Hematopoietic multipotent progenitor cell treated with erythropoietin and hydrocortisone succinate and interleukin-3 and kit ligand, for 4 days (in vitro differentiated cells): ENCODE results near the gene ROR1.
A peak's percentile ranks its signal among the peaks of the same experiment; 100 is the strongest.

ENCODE experiments used
- DNase-seq: peaks from one replicate; pipeline ENCODE4 v3.0.0-alpha.2; 2015

The ROR1 gene

DNA sequence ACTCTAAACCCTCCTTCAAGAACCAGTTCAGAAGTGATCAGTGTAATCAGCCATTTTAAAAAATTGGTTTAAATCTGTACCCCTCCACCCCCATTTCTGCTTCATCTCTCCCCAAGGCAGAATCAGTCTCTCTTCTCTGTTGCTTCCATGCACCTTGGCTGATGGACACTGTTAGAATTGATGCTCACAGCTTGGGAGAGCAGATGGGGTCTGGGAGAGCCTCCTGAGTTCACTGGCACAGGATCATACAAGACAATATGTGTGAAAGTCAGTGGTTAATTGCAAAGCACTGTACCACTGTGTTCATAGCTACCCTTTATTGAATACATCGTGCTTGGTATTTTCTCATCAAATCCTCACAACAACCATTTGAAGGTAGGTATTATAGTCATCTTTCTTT is 140.9 kb downstream of the ROR1 start:
- DNase-seq: no peak

DNA sequence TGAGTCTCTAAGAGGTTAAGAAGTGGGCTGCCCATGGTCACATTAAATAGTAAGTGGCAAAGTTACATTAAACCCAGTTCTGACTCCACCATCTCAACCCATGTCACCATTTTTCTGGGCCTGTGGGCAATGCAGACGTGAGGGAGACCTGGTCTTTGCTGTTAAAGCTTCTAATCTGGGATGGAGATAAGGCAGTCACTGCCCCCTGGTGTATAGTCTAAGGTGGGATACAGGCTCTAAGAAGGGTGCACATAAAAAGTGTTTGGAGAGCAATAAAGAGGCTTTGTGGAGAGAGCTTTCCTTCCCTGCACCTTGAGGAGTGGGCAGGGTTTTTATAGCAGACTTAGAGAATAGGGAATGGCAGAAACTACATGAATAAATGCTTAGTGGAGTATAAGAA is 141.3 kb downstream of the ROR1 start:
- peak; percentile 40 for DNase-seq

DNA sequence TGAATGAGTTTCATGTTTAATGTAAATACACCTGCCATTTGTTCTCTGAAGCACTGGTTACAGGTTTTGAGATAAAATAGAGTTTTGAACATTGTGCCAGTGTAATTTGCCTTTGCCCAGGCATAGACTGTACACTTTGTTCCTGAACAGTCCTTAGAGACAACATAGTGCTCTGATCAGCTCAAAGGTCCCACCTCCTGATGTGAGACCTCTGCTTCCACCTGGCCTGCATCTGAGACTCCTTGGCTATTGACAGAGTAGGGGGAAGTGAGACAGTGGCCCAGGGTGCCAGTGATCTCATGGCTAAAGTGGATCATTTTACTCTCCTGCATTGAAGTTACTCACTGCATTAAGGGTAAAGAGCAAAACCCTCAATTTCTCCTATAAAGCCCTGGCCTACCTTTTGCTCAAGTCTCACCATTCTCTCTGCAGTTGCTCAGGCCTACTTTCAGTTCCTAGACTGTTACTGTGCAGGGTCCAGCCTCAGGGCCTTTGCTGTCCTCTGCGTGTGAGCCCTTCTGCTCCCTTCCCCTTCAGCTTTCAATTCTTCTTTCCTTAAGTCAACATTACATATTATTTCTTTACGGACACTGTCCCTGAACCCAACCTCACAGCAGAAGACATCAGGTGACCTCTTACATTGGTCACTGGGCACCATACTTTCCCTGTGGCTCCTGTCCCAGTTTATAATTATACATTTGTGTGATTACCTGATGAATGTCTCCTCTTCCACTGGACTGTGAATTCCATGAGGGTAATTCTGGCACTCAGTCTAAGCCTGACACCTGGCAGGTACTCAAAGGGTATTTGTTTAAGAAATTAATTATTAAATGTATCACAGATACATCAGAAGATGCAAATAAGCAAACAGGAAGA is 142.9 kb downstream of the ROR1 start:
- DNase-seq: no peak

DNA sequence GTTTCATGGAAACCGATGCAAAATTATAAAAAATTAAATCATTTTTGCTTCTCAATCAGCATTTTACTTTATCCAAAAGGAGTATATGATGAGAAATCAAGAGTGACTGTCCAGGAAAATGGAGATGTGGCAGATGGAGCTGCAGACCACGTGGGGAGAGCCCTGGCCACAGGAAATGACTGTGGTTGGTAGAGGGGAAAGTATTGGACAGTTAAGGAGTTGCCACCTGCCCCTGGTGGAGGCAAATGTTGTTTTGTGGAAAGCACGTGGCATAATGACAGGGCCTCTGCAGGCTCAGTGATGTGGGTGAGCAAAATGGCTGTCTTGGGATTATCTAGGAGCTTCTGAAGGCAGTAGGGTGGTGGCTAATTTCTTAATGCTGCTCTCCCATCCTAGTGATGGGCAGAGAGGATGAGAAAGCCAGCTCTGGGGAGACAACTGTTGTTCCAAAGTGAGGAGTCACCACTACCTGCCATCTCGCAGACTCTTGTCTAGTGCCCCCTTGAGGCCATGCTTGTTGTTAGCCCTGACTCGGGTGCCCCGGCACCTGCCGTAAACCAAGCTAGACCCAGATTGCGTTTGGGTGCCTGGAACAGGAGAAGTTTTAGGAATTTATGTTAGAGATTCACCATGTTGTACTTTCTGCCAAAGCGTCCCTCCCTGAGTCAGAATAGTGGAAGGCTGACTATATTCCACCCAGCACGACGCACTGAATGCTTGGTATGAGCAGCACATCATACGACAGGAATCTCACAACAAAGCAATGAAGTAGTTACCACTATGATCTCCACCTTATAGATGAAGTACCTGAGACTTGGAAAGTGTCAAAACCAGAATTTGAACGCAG is 144.0 kb downstream of the ROR1 start:
- peak; percentile 37 for DNase-seq

DNA sequence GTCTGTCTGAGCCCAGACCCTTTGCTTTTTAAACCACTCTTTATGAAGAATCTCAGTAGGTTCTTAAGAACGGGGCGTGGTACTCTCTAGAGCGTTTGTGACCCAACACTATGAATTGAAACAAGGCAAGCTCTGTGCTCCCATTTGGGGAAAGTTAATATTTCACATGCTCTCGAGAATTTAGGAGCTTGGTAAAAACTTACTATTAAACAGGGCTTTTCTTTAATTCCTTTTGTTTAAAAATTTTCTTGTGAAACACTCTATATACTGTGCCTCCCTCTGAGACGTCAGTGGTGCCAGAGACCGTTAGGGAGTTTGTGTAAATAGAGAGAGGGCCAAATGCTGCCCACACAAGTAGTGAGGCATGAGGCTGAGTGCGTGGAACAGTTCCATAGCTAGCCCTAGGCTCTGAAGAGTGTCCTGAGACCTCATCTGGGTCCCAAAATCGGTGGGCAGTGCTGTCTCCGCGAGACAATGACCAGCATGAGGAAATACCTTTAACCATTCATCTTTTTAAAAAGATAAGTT is 144.7 kb downstream of the ROR1 start:
- no peak for DNase-seq

DNA sequence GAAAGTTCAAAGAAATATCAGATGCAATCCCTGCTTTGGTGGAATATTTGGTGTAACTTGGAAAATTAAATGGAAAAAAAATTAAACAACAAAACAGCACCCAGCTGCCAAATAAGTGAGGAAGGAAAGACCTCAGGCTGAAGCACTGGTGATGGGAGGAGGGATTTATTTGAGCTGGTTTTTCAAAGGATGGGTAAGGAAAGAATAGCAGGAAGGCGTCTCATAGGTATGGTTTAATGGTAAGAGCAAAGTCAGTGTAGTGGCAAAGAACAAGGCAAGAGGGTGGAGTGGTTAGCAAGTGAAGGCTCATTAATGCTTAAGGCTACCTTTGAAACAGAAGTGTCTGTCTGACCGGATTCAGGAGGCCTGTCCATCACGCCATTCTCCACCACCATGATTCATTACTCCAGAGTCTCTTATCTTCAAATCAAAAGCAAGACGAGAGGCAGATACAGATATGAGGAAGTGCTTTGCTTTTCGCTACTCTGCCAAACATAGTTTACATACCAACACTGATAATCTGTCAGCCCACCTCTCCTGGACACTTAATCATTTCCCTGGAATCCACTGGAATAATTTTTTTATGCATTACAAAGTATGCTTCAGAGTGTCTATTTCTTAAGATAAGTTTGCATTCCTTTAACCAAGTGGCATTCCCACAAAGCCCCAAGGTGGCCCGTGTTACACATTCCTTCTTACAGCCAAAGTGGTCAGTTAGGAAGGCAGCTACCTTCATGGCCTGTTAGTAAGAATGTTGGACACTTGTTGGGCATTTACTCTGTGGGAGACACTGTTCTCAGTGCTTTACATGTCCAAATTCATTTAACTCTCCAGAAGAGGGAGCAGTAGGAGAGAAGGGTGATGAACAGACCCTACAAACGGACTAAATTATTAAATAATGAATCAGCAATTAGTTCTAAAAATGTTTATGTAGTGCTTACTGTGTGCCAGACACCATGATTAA is 146.6 kb downstream of the ROR1 start:
- DNase-seq: peak; percentile 59

DNA sequence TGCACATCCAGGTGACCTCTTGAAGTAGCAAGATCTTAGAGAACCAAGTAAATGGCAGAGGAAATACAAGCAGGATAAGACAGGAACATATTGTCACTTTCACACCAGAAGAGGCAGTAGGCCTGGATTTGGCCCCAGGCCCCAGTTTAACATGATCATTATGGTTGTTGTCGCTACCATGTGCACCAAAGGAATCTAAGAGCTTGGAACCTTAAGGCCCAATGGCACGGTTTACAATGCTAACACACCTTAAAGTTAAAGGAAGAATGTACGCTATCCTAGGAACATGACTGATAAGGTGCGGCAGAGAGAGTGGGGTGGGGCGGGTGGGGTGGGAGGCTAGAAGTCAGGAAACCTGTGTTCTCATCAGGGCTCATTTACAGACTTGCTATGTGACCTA is 147.5 kb downstream of the ROR1 start:
- DNase-seq: no peak

DNA sequence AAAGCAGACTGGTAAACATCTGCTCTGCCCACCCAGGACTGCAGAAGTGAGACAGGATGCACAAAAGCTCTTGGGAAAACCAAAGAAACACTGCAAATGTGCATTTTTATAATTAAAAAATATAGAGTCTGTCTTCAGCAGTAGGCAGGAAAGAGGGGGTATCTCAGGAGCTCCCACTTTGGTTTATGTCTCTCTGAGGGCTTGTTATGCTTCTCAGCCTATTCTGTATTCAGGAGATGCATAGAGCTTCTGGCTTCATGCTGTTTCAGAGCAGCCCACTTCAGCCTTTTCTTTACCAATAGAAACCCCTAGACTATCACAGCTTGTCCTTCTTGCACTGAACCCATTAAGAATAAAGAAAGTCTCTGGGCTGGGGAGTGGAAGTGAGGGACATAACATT is 148.0 kb downstream of the ROR1 start:
- no peak for DNase-seq

DNA sequence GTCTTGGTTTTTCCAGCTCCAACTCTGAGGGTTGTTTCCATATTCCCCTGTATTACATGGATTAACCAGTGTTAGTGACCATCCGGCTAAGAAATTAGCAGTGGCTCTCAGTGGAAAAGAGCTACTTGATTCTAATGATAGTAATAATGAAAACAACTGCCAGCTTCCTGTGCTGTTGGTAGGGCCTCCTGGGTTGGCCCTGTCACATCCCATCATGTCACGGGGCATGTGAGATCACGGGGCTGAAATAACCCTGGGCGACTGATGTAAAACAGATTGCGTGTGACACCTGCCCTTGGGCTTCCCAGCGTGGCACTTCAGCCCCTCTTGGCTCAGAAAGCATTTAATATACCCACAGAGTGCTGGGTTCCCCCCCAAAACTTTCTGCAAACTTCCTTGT is 149.0 kb downstream of the ROR1 start:
- no peak for DNase-seq

DNA sequence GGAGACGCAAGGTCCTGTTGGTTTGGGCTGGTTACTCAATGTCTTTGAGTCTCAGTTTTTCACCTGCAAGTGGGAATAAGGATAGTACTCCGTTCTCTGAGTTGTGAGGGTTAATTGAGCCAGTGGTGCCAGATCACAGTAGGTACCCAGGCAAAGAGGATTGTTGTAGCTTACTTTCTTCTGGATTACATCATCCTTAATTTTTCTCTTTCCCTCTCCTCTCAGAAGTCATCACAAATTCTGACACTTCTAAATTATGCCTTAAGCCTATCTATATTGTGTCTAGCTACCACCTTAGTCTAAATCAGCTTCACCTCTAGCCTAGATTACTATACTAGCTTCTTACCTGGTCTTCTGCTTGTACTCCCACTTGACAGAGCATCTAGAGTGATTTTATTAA is 149.5 kb downstream of the ROR1 start:
- DNase-seq: no peak

DNA sequence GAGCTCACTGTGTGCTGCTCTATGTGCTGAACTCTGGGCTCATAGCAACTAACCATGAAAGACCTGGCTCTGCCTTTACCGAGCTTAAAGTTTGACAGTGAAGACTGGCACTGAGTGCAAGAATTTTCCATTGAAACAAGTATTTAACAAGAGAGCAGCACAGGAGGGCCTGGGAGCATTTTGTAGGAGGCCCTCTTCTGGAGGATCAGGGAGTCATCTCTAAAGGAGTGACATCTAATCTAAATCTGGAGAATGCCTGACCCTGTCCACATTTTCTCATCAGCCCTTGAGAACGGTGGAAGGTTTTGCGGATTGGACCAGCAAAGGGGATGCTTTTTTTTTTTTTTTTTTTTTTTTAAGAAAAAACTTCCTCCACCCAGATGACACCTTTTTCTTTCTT is 150.8 kb downstream of the ROR1 start:
- peak; percentile 4 for DNase-seq

DNA sequence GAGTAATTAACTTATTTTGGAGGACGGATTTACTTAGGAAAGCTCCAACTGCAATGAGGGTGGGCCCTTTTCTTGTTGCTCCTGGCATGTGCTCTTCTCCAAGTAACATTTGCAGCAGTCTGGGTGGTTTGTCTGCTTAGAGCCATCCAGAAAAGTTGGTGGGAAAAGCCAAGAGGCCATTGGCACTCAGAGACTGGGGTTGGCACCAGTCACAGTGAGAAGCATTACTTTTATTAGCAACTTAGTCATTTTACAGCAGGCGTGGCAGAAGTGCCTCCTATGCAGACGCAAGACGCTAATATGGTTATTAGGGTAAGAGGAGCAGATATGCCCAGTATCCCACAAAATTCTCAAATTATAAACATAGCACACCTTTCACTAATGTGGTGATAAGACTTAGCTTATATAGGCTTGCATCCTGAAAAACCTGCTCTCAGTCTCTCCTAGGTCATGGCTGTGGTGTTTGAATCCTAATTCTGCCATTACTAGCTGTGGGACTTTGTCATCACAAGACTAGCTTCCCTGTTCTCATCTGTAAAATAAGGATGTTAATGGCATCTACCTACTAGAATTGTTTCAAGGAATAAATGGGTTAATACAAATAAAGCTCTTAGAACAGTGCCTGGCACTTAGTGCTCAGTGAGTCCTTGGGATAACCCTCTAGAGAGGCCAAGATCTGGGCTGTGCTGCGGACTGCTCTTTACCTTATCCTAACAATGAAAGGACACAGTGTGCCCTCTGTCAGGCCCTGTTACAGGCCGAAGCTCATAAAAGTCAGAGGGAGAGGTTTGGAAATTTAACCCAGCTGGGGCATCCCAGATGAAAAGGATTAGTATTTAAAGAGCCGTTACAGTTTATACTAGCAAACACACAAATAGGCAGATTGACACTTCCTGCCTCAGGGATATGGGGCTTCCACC is 154.6 kb downstream of the ROR1 start:
- DNase-seq: no peak

DNA sequence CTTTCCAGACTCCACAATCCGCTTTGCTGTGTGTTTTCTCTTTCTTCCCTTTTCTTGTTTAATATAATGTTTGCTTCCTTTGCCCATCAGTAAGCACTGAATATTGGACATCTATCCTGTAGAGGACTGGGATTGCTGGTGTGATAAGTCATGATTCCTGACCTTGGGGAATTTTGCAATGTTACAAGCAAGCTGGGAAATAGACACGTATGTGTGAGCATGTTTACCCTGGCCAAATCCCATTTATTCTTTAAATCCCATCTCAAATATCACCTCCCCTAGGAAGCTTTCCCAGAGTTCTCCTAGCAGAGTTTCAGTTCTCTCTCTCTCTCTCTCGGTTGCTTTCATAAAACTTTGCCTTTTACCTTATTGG is 155.3 kb downstream of the ROR1 start:
- DNase-seq: no peak

DNA sequence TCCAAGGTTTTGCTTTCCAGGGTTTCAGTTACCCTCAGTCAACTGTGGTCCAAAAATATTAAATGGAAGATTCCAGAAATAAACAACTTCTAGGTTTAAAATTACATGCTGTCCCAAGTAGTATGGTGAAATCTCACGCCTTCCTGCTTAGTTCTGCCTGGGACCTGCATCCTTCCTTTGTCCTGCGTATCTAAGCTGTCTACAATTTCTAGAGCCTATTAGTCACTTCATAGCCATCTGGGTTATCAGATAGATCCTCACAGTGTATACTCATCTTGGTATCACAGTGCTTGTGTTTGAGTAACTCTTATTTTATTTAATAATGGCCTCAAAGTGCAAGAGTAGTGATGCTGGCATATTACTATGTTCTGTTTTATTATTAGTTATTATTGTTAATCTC is 157.7 kb downstream of the ROR1 start:
- no peak for DNase-seq

DNA sequence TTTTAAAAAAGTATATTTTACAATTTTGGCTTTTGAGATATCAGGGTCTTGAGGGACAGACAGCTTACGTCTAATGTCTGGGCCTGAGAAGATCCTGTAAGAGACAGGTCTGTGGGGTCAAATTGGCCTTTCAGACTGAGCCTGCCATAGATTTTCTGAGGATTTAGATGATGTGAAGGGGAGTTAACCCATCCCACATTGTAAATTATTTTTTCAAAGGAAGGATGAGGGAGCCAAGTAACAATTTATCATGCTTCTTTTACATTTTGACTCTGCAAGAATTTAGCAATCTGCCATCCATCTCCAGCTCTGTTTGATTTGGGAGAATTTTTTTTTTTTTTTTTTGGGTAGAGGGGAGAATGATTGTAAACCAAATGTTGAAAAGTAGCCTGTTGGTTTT is 160.9 kb downstream of the ROR1 start:
- no peak for DNase-seq

DNA sequence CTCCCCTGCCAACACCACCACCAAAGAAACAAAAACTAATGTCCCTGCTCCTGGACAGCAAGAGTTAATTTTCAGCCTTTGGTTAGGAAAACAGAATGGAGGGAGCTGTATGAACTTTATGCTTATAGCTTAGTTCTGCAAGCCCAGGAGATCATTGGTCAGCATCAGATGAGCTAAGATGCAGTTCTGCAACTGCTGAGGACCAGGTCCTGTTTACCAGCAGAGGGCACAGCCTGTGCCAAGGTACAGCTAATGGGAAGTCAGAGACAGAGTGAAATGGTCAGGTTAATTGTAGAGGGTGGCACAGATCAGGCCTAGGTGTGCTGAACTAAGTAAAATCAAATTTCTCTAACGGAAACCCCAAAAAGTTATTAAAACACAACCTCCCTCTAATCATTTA is 161.3 kb downstream of the ROR1 start:
- DNase-seq: peak; percentile 32

DNA sequence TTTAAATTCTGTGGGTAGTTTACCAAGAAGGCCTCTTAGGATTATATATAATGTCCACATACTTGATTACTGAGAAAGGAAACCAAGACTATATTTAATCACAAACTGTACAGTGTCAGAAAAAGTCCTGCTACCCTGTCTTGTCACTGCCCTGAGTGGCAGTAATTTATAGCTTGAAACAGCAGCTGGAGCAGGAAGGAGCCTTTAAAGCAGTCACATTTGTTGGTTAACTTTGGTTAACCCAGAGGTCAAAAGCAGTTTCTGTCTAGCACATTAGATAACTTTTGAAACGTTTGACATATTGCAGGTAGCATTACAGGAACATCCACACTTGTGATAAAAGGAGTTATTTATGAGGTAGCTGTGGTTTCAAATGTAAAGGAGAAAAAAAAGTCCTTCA is 161.7 kb downstream of the ROR1 start:
- peak; percentile 4 for DNase-seq

DNA sequence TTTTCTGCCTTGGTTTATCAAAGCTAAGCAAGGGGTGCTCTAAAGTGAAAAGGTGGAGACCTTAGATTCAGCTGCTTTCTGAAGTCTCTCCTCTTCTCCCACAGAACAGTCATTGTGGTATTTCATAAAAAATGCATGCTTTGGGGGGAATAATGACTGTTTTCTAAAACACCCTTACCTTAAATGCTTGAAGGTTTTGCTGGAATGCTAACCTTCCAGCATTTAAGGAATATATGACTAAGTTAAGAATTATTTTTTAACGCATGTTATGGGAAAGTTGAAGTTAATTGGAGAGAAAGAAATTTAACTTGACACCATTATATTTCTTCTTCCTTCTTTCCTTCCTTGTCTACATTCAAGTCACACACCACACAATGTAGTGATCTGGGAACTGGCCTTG is 162.5 kb downstream of the ROR1 start:
- no peak for DNase-seq

DNA sequence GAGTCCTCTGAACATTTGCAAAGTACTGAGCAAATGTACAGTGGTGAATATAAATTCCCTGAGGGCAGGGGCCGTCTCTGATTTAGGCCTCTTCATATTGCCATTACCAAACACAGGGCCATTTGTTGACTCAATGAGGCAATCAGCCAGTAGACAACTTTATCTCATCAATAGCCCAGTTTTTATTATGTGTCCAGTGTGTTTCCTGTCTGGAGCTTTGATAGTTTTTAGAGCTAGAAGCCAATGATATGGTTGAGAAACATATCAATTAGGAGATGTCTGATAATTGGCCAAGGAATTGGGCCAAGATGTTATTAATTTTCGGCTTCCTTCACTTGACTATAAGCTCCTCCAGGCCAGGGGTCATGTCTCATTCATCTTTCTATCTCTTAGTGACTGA is 163.0 kb downstream of the ROR1 start:
- no peak for DNase-seq

DNA sequence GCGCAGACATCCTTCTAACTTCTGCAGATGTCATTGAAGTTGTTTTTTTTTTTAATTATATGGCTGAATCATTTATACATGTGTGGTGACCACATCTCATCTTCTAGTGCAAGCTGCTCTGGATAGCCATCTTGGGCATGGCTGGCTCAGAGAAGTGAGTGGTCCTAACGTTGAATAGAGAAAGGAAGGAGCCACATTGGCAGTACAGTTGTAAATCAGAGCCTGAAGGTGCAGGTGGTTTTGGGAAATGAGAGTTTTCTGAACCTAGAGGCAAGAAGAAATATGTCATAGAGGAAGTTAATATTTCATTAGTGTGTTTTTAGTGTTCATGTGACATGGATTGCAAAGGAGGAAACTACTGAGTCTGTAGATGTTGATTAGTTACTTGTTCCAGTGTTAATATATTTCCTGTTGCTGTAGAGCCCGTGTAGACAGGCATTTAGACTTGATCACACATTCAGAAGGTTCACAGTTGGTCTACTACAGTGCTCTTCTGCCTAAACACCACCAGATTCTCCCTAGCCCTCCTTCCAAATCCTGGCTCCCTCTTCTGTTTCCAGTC is 163.7 kb downstream of the ROR1 start:
- DNase-seq: peak; percentile 10

DNA sequence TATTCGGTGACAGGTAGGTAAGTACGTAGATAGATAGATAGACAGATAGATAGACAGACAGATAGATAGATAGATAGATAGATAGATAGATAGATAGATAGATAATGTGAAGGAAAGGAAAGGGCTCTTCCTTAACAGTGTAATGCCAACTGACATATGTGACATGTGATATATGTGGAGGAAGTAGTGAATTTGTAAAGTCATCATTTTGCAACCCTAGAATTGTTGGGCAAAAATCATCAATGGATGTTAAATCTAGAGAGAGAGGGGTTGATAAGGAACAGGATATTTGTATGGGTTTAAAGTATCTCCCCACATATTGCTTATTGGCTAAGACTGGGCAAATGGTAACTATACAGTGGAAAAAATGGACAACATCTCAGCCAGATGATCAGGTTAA is 166.6 kb downstream of the ROR1 start:
- no peak for DNase-seq
